GM23248 (cell line): ENCODE results near the gene ALDH1L1. TPM values are rescaled to one million over a fixed set of nuclear protein-coding genes. Genes with fewer than 3 reads are reported as not detected.

ENCODE experiments used
- DNase-seq: peaks from one replicate; pipeline ENCODE4 v3.0.0-alpha.2; 2015
- H2AFZ ChIP-seq: fragments of 200-600 bp; sonication (generic); 2 replicates; pipeline ENCODE4 v1.6.1; 2016; ENCODE audit warnings: antibody characterized with exemption
- H3F3A ChIP-seq: fragments of 200-600 bp; sonication (generic); 2 replicates; pipeline ENCODE4 v1.6.1; 2016; ENCODE audit warnings: mild to moderate bottlenecking, antibody characterized with exemption, mixed run types; ENCODE audit not compliant: insufficient read depth
- H3K27ac ChIP-seq: fragments of 200-600 bp; sonication (generic); 2 replicates; pipeline ENCODE4 v1.5.1; 2016; ENCODE audit warnings: mild to moderate bottlenecking
- H3K27me3 ChIP-seq: fragments of 200-600 bp; sonication (generic); replicated peaks from 2 replicates; pipeline ENCODE4 v1.6.1; 2016; ENCODE audit warnings: mild to moderate bottlenecking; ENCODE audit not compliant: insufficient read depth
- H3K36me3 ChIP-seq: fragments of 200-600 bp; sonication (generic); 2 replicates; pipeline ENCODE4 v1.6.1; 2016; ENCODE audit warnings: low read depth, mild to moderate bottlenecking
- H3K4me1 ChIP-seq: fragments of 200-600 bp; sonication (generic); 2 replicates; pipeline ENCODE4 v1.6.1; 2016; ENCODE audit warnings: mild to moderate bottlenecking; ENCODE audit not compliant: insufficient read depth
- H3K4me2 ChIP-seq: fragments of 200-600 bp; sonication (generic); one replicate; pipeline ENCODE4 v1.6.1; 2016; ENCODE audit warnings: mild to moderate bottlenecking; ENCODE audit not compliant: unreplicated experiment
- H3K4me3 ChIP-seq: fragments of 200-600 bp; sonication (generic); 2 replicates; pipeline ENCODE4 v1.5.1; 2016; ENCODE audit warnings: mild to moderate bottlenecking
- H3K79me2 ChIP-seq: fragments of 200-600 bp; sonication (generic); 2 replicates; pipeline ENCODE4 v1.6.1; 2016; ENCODE audit warnings: mild to moderate bottlenecking; ENCODE audit not compliant: insufficient read depth
- H3K9ac ChIP-seq: fragments of 200-600 bp; sonication (generic); 2 replicates; pipeline ENCODE4 v1.6.1; 2016; ENCODE audit warnings: mild to moderate bottlenecking
- H3K9me2 ChIP-seq: fragments of 200-600 bp; sonication (generic); 2 replicates; pipeline ENCODE4 v1.6.1; 2016; ENCODE audit warnings: mixed run types, mild to moderate bottlenecking, moderate library complexity; ENCODE audit not compliant: insufficient read depth
- H3K9me3 ChIP-seq: fragments of 200-600 bp; sonication (generic); one replicate; pipeline ENCODE4 v1.6.1; 2017; ENCODE audit warnings: low read depth
- H4K20me1 ChIP-seq: fragments of 200-600 bp; sonication (generic); 2 replicates; pipeline ENCODE4 v1.6.0; 2016; ENCODE audit not compliant: insufficient read depth
- EZH2 ChIP-seq: fragments of 200-600 bp; sonication (generic); IDR thresholded peaks from 2 replicates; pipeline ENCODE4 v1.6.1; 2018; ENCODE audit warnings: antibody characterized with exemption, mild to moderate bottlenecking; ENCODE audit not compliant: insufficient read depth, poor library complexity, severe bottlenecking
- EZH2phosphoT487 ChIP-seq: fragments of 200-600 bp; sonication (generic); IDR thresholded peaks from 2 replicates; pipeline ENCODE4 v1.6.1; 2018; ENCODE audit warnings: antibody characterized with exemption, moderate library complexity, mild to moderate bottlenecking, low read depth; ENCODE audit not compliant: insufficient read depth
- WGBS, 2 experiments: methylation state at CpG; one replicate each; pipeline ENCODE4 v1.1.6; 2015 to 2017; ENCODE audit warnings: low lambda C conversion rate in 2 of 2, low coverage in 1 of 2; ENCODE audit errors: missing lambda C conversion rate in 2 of 2; 5-methylcytosine and 5-hydroxymethylcytosine counted together
- in situ Hi-C: fragments of 300-500 bp; cut with MboI; formaldehyde crosslinking; loops from 2 replicates; pipeline ENCODE4 v1.15.0; 2020
- polyA plus RNA-seq: library from polyadenylated mRNA; unstranded; fragments of >200 nt; fragmentation: Nextera tagmentation; extraction: Ambion mirVana; gene quantifications from 2 replicates; pipeline ENCODE4 v1.2.1, GENCODE V29; 2016
- total RNA-seq: library from RNA; depleted of rRNA; stranded (reverse); fragments of >200 nt; shearing (Covaris generic); gene quantifications from 2 replicates; pipeline ENCODE4 v1.2.3, GENCODE V29; 2014

ALDH1L1 gene
- total and polyA plus RNA-seq, 2 experiments from 2014 or later: not detected

DNA sequence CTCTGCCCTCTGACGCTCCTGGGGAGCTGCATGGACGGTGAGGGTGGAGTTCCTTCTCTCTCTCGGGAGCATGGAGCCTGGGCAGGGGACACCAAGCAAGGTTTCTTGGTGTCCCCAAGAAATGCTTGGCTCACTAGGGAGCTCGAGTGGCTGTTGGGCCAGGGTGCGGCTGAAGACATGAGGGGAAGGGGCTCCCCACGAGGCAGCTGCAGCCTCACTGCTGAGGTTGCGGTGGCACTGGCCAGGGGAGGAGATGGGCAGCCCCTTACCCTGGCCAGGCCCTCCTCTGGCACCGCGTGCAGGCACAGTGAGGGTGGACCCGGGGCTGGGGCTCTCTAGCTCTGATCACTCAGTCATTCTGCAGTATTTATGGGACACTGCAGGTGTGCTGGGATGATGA lies 52.9 kb downstream of the ALDH1L1 start:
- no peaks in the 10 kb centered on the region for H3F3A ChIP-seq
- peaks cover 10% of the 10 kb centered on the region for H3K27me3 ChIP-seq
- no peak overlapping the region for H3K4me3 ChIP-seq
- no peaks in the 10 kb centered on the region for H3K79me2 ChIP-seq
- no peaks in the 10 kb centered on the region for H3K9me2 ChIP-seq
- TF ChIP-seq EZH2phosphoT487 (no peak), EZH2 (no peak)
- no peaks in the 10 kb centered on the region for H3K36me3 ChIP-seq
- H4K20me1 ChIP-seq: no peaks in the 10 kb centered on the region
- H3K9me3 ChIP-seq: no peaks in the 10 kb centered on the region
- in situ Hi-C loops: no loop called here
- no peak overlapping the region for H2AFZ ChIP-seq
- no peak overlapping the region for H3K9ac ChIP-seq
- WGBS, 2 experiments: 55 to 57% methylated on average over 9 to 10 of the region's 10 CpGs
- H3K4me1 ChIP-seq: no peaks in the 10 kb centered on the region
- DNase-seq: no peak
- no peak overlapping the region for H3K27ac ChIP-seq
- H3K4me2 ChIP-seq: no peak overlapping the region

DNA sequence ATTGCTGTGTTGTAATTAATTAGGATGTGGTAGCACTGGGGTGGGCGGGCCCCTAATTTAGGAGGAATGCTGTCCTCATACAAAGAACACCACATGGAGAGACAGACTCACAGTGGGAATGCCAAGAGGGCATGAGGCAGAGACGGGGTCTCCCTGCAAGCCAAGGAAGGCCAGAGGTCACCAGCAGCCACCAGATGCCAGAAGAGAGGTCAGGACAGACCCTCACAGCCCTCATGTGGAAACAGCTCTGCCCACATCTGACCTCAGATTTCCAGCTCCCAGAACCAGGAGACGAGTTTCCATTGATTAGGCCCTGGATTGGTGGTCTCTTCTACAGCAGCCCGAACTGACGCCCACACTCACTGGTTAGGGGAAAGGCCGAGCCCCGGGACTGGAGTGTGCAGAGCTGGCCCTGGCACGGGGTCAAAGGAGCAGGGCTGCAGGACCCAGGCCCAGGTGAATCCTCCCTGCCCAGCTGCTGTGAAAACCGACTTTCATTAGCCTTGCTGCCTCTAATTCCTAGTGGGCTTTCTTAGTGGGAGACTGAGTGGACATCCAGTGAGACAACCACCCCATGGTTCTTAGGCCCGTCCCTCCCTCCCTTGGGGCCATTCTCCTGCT lies 53.5 kb downstream of the ALDH1L1 start:
- H3F3A ChIP-seq: no peaks in the 10 kb centered on the region
- no peaks in the 10 kb centered on the region for H3K9me2 ChIP-seq
- WGBS, 2 experiments: 36 to 37% methylated on average over 10 of the region's 10 CpGs
- no peak overlapping the region for H3K27ac ChIP-seq
- DNase-seq: no peak
- no peak for TF ChIP-seq EZH2
- TF ChIP-seq EZH2phosphoT487: no peak
- H3K4me3 ChIP-seq: no peak overlapping the region
- H4K20me1 ChIP-seq: no peaks in the 10 kb centered on the region
- no peaks in the 10 kb centered on the region for H3K79me2 ChIP-seq
- H3K4me1 ChIP-seq: no peaks in the 10 kb centered on the region
- no peak overlapping the region for H2AFZ ChIP-seq
- H3K4me2 ChIP-seq: no peak overlapping the region
- no peaks in the 10 kb centered on the region for H3K9me3 ChIP-seq
- no peaks in the 10 kb centered on the region for H3K36me3 ChIP-seq
- in situ Hi-C loops: no loop called here
- peaks cover 16% of the 10 kb centered on the region for H3K27me3 ChIP-seq
- H3K9ac ChIP-seq: no peak overlapping the region

DNA sequence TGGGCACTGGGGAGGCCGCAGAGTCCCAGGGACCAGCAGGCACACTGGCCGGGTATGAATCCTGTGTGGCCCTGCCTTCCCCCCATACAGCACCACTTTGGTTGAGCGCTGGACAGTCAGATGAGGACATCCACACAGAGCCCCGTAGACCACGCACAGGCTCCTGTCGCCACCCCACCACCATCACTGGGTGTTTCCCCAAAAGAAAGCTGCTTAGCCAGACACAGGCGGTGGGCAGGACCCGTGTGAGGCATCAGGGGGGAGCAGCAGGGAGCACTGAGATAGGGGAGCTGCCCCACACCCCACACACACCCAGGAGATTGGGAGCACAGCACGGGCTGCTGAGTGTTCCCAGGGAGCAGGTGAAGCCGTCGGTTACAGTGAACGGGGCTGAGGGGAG lies 54.1 kb downstream of the ALDH1L1 start:
- H3K79me2 ChIP-seq: no peaks in the 10 kb centered on the region
- no peak for TF ChIP-seq EZH2phosphoT487
- TF ChIP-seq EZH2: no peak
- no peak overlapping the region for H3K27ac ChIP-seq
- no peaks in the 10 kb centered on the region for H3K9me3 ChIP-seq
- no peak overlapping the region for H3K4me3 ChIP-seq
- no peak overlapping the region for H3K9ac ChIP-seq
- H2AFZ ChIP-seq: no peak overlapping the region
- DNase-seq: no peak
- no peak overlapping the region for H3K4me2 ChIP-seq
- no peaks in the 10 kb centered on the region for H3K36me3 ChIP-seq
- in situ Hi-C loops: no loop called here
- 51 to 62% methylated on average over 12 of the region's 12 CpGs for WGBS, 2 experiments
- H3K4me1 ChIP-seq: no peaks in the 10 kb centered on the region
- H3K9me2 ChIP-seq: no peaks in the 10 kb centered on the region
- no peaks in the 10 kb centered on the region for H4K20me1 ChIP-seq
- peaks cover 22% of the 10 kb centered on the region for H3K27me3 ChIP-seq
- no peaks in the 10 kb centered on the region for H3F3A ChIP-seq

DNA sequence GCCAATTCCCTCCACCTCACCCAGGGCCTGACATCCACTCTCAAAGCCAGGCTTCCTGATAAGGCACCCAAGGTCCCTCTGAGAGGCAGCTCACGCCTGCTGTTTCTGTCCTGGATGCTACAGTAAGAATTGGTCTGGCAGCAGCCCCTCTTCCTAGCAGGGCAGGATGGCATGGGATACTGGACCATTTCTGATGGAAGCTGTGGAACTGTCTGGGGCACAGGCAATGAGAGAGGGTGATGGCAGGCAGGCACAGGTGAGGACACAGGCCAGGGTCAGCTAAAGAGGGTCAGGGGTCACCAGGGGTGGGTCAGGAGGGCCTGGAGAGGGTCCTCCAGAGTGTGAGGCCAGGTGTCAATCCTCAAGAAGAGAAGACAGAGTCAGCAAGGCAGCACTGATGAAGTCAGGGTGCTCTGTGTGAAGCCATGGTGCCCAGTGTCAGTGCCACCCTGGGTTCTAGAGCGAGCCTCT lies 54.6 kb downstream of the ALDH1L1 start:
- H4K20me1 ChIP-seq: no peaks in the 10 kb centered on the region
- 28 to 31% methylated on average over 2 of the region's 2 CpGs for WGBS, 2 experiments
- no peak overlapping the region for H3K4me2 ChIP-seq
- H2AFZ ChIP-seq: no peak overlapping the region
- H3K9ac ChIP-seq: no peak overlapping the region
- in situ Hi-C loops: no loop called here
- no peaks in the 10 kb centered on the region for H3K79me2 ChIP-seq
- H3K4me1 ChIP-seq: no peaks in the 10 kb centered on the region
- no peaks in the 10 kb centered on the region for H3K36me3 ChIP-seq
- no peaks in the 10 kb centered on the region for H3K9me2 ChIP-seq
- no peaks in the 10 kb centered on the region for H3K9me3 ChIP-seq
- H3F3A ChIP-seq: no peaks in the 10 kb centered on the region
- TF ChIP-seq EZH2phosphoT487 (no peak), EZH2 (no peak)
- peaks cover 27% of the 10 kb centered on the region for H3K27me3 ChIP-seq
- no peak overlapping the region for H3K4me3 ChIP-seq
- H3K27ac ChIP-seq: no peak overlapping the region
- DNase-seq: no peak

DNA sequence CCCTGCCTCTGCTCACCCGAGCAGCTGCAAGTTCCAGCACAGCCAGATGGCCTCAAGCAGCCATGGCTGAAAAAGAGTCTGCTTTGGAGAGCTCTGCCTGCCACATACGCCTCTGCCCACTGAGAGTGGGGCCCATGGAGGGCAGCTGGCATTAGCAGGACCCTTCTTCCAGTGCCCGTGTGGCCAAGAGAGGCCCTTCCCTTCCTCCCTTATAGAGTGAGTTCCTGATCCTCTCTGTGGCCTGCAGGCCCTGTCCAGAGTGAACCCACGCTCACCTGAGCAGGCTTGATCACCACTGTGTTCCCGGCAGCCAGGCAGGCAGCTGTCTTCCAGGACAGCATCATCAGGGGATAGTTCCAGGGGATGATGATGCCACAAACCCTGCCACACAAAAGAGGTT lies 55.0 kb downstream of the ALDH1L1 start:
- no peaks in the 10 kb centered on the region for H3F3A ChIP-seq
- H3K9ac ChIP-seq: no peak overlapping the region
- in situ Hi-C loops: no loop called here
- H3K36me3 ChIP-seq: no peaks in the 10 kb centered on the region
- H3K79me2 ChIP-seq: no peaks in the 10 kb centered on the region
- no peak overlapping the region for H3K4me3 ChIP-seq
- no peak overlapping the region for H3K27ac ChIP-seq
- H2AFZ ChIP-seq: no peak overlapping the region
- TF ChIP-seq EZH2 (no peak), EZH2phosphoT487 (no peak)
- no peak overlapping the region for H3K4me2 ChIP-seq
- H3K27me3 ChIP-seq: peaks cover 30% of the 10 kb centered on the region
- no peaks in the 10 kb centered on the region for H3K4me1 ChIP-seq
- no peak for DNase-seq
- 41 to 47% methylated on average over 5 of the region's 5 CpGs for WGBS, 2 experiments
- no peaks in the 10 kb centered on the region for H3K9me3 ChIP-seq
- no peaks in the 10 kb centered on the region for H3K9me2 ChIP-seq
- H4K20me1 ChIP-seq: no peaks in the 10 kb centered on the region
